KG1 (cell line): ENCODE data around the gene RAD51B.

Experiments
- DNase-seq: peaks from one replicate; lab custom pipeline; 2025; lab: John Stamatoyannopoulos, UW

The RAD51B gene

DNA sequence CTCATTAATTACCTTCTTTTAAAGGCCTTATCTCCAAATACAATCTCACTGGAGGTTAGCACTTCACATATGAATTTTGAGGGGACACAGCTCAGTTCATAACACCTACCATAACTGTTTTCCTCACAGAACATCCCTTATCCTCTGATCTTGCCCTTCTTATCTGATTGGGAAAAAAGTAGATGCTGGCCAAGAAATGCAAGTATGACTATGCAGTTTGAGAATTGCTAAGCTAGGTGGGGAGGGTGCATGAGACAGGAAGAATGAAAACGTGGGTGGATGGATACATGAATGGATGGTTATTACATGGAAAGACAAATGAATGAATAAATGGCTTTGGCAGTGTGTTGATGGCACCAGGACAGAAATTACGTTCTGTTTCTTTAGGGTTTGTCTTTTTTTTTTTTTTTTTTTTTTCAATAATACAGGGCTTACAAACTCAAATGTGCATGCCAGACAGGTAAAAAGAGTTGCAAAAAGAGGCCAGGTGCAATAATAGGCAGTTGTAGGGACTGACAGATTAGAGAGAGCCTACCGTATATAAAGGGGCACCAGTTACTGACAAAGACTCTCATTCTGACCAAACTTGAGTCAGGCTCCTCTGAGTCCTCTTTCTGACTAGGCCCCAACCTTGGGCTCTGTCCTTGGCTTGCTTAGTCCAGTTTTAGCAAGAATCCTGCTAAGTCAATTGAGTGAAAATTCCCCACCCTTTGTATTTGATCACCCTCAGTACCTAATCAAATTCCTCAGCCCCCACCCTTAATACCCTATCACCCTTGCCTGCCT, 668.4 kb downstream of the RAD51B start:
- no peak for DNase-seq

GRCh38 chr14:68491793-68492192, 672.2 kb downstream of the RAD51B start:
- DNase-seq, result no peak

- DNase-seq, result no peak
Observed at GRCh38 chr14:68492381-68493151, 673.0 kb downstream of the RAD51B start.

DNA sequence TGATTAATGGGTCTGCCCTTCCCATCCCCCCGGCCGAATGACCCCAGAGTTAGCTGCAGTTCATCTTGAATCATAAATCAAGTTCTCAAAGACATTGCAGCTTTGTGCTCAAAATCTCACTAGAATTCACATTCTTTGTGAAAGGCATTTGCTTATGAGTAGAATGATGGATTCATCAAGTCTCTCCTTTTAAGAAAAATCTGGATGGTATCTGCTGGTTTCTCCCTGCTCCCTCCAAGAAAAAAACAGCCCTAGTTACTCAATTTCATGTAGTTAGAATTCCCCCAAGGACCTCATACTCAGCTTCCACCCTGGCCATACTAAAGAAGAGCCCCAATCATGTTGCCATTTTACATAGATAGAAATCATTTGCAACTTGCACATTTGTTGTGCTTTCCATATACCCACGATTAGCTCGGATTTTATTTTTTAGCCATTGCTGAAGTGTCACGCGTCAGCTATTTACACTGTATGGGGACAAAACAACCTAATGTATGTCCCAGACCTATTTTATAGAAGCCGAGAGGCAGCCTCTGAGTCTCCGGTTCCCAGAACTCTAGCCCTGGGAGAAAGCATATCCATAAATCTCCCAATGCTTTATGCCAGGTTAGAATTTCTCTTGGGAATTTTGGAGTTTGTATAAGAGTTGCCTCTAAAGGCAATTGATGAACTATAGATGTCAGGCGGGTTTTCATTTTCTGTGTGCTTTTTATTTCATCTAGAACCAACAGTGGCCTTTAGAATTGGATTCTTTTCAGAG, 673.8 kb downstream of the RAD51B start:
- no peak for DNase-seq

- DNase-seq, result no peak
Observed at GRCh38 chr14:68495101-68496039, 675.8 kb downstream of the RAD51B start.

- no peak for DNase-seq
Observed at GRCh38 chr14:68497011-68497410, 677.4 kb downstream of the RAD51B start.

- no peak for DNase-seq
Observed at GRCh38 chr14:68499451-68499850, 679.9 kb downstream of the RAD51B start.

DNA sequence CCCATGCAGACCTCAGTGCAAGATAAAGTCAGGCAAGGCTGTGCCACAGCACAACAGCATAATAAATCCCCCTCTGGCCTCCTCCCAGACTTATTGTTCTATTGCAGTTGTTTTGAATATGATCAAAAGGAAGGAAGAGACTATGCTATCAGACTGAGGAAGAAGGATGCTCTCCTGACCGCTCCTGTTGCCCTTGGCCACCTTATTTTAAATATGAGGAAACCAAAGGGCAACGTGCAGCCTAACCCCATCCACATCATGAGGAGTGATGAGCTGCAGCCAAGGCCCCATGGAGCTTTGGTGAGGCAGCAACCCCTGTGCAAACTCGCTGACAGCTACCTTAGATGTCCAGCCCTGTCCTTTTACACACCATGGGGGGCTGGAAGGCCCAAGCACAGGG, 681.6 kb downstream of the RAD51B start:
- no peak for DNase-seq

DNA sequence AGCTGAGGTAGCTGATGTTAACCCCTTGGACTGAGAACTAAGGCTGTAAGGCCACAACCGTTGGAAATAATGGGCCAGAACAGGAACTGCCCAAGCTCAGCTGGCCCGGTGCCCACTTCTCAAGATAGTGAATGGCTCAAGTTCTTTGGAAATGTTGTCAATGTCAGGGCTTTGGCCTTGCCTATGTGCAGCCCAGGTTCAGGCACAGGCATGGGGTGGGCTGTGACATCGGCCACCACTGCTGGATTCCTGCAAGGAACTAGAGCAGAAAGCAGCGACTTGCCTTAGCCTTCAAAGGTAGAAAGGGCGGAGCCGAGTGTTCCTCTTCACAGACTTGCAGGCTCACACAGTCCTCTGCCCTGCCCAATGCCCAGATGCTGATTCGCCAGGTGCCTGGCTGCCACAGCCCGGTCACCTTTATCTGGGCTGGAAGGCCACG, 682.1 kb downstream of the RAD51B start:
- no peak for DNase-seq

GRCh38 chr14:68502230-68502629, 682.7 kb downstream of the RAD51B start:
- no peak for DNase-seq

- no peak for DNase-seq
Observed at GRCh38 chr14:68503186-68503825, 683.7 kb downstream of the RAD51B start.

GRCh38 chr14:68504861-68505260, 685.3 kb downstream of the RAD51B start:
- DNase-seq, result no peak

DNA sequence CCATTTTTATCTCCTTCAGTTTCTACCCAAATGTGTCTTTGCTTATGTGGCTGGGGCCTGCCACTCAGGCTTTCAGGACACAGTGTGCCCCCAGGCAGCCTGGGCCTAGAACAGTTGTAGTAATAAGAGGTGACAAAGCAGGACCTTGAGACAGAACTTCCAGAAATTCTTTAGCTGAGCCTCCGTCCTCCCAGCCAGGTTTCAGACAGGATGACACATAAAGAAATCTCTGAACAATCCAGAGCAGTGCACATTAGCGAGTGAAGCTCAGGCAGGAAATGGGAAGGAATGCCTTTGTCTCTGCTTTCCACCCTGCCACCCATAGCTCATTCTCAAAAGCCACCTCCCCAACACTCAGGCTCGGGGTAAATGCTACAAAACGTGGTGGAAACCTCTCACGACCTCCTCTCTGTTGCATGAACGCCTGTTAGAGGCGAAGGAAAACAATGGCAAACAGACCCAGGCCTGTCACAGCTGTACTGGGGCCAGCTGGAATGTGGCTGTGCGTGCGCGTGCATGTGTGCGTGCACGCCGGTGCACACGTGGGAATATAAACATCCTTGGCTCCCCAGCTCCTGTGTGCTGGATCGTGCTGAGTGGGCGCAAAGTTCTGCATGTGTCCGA, 686.6 kb downstream of the RAD51B start:
- no peak for DNase-seq

DNA sequence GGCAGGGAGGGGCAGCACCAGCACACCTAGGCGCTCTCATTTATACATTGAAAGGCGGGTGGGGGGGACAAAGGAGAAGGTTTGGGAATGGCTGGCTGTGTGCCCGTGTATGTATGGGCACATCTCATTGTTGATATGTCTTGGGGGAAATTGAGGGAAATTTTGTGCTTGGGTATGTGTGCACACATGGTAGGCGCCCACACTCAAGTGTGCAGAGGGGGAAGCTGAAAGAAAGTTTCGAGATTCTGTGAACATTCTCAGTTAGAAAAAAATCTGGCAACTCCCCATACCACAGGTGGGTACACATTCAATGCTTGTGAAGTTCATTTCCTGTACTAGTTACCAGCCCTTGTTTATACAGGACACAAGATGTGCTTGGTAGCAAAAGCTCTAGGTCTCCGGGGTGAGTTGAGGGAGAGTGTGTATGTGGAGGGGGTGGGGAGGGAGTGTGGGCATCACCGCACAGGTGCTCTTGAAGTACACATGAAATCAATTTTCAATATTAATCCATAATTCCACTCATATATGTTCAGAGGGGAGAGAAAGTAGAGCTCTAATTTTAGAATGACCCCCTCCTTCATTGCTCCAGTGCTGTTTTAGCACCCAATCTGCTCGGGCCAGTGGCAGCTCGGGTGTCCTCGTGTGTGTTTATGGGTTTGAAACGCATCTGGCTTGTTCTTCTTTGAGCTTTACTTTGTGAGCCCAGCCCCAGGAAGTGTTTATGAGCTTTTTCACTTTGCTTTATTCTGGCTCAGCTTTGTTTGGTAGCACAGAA, 687.3 kb downstream of the RAD51B start:
- DNase-seq, result no peak

GRCh38 chr14:68507544-68508081, 688.0 kb downstream of the RAD51B start:
- DNase-seq, result no peak

GRCh38 chr14:68508581-68508980, 689.0 kb downstream of the RAD51B start:
- no peak for DNase-seq

DNA sequence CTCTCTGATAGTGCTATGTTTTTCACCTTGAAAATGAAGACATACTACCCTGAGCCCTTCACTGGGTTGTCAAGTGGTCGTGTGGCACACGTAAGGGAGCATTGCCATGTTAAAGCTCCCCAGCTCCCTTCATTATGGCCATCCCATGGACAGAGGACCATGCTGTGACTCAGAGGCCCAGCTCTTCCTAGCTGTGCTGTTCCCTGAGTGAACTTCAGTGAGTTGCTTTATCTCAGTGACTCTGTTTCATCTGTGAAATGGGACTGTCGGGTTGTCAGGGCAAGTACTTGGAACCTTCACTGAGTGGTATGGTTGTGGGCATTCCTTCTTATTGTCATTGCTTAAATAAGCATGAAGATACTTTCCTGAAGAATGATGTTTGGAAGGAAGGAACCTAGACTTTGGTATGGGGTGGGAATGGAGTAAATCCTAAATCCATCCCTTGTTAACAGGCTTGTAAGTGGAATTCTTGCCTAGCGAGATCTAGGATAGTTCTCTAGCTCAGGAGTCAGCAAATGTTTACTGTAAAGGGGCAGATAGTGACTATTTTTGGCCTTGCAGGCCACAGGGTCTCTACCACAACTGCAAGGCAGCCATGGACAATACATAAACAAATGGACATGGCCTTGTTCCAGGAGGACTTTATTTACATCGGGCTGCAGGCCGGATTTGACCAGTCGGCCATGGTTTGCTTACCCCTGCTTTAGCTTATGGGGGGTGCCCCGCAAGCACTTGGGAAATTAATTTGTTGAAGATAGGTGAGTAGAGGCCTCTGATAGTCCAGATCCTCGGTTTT, 689.8 kb downstream of the RAD51B start:
- DNase-seq, result no peak
